ENCODE measurements around the gene CDK5RAP3.

Gene CDK5RAP3

GRCh38 chr17:48025904-48026501 lies 55.1 kb downstream of the CDK5RAP3 start:
- Histone ChIP-seq H2AFZ (ENCODE audit: low read depth, low read length) (peak overlapping the region; percentile 72), H3K27me3 (ENCODE audit: insufficient read depth, low read length, poor library complexity) (peaks cover 36% of the 10 kb centered on the region), H3K27ac (ENCODE audit: low read length) (no peak overlapping the region), H3K4me2 (ENCODE audit: insufficient read depth, low read length) (peak overlapping the region; percentile 91), H3K79me2 (ENCODE audit: insufficient read depth, low read length) (no peaks in the 10 kb centered on the region), H4K20me1 (ENCODE audit: insufficient read depth, low read length) (peaks cover 10% of the 10 kb centered on the region), H3K4me1 (ENCODE audit: insufficient read depth, low read length) (peaks cover 30% of the 10 kb centered on the region), H3K4me3 (ENCODE audit: low read depth in 1 of 2, low read length in 2 of 2) (peak overlapping the region in 1 of 2 experiments; percentile 58; a peak in 2 of 4 replicates), H3K9me3 (ENCODE audit: insufficient read depth, low read length, severe bottlenecking) (no peaks in the 10 kb centered on the region), H3K36me3 (ENCODE audit: insufficient read depth, low read length) (no peaks in the 10 kb centered on the region), H3K9ac (ENCODE audit: low read depth, low read length) (peak overlapping the region; percentile 39; the same call in 1 of the 2 replicates)
- no peak for DNase-seq
- no peak for TF ChIP-seq EZH2 (IDR thresholded peaks at IDR 0.05; ENCODE audit: borderline replicate concordance, low read depth, low read length, severe bottlenecking)
- no peak for TF ChIP-seq CTCF (IDR thresholded peaks at IDR 0.05; ENCODE audit: borderline replicate concordance, extremely low read depth, low read length, poor library complexity, severe bottlenecking)
- ATAC-seq (ENCODE audit: insufficient read depth, low read depth) = no peak

GRCh38 chr17:48026502-48027321 lies 55.8 kb downstream of the CDK5RAP3 start:
- Histone ChIP-seq H3K36me3 (ENCODE audit: insufficient read depth, low read length) (no peaks in the 10 kb centered on the region), H3K9ac (ENCODE audit: low read depth, low read length) (no peak overlapping the region), H3K9me3 (ENCODE audit: insufficient read depth, low read length, severe bottlenecking) (no peaks in the 10 kb centered on the region), H4K20me1 (ENCODE audit: insufficient read depth, low read length) (peaks cover 10% of the 10 kb centered on the region), H3K4me2 (ENCODE audit: insufficient read depth, low read length) (no peak overlapping the region), H3K27me3 (ENCODE audit: insufficient read depth, low read length, poor library complexity) (peaks cover 34% of the 10 kb centered on the region), H2AFZ (ENCODE audit: low read depth, low read length) (no peak overlapping the region), H3K79me2 (ENCODE audit: insufficient read depth, low read length) (no peaks in the 10 kb centered on the region), H3K27ac (ENCODE audit: low read length) (no peak overlapping the region), H3K4me3 (ENCODE audit: low read depth in 1 of 2, low read length in 2 of 2) (no peak overlapping the region), H3K4me1 (ENCODE audit: insufficient read depth, low read length) (peaks cover 30% of the 10 kb centered on the region)
- TF ChIP-seq EZH2 (IDR thresholded peaks at IDR 0.05; ENCODE audit: borderline replicate concordance, low read depth, low read length, severe bottlenecking) = no peak
- peak; percentile 92 for TF ChIP-seq CTCF (IDR thresholded peaks at IDR 0.05; ENCODE audit: borderline replicate concordance, extremely low read depth, low read length, poor library complexity, severe bottlenecking)
- ATAC-seq (ENCODE audit: insufficient read depth, low read depth) (peak; percentile 48), DNase-seq (peak; percentile 78)

GRCh38 chr17:48027322-48027981 lies 56.5 kb downstream of the CDK5RAP3 start:
- Histone ChIP-seq H2AFZ (ENCODE audit: low read depth, low read length) (no peak overlapping the region), H3K9me3 (ENCODE audit: insufficient read depth, low read length, severe bottlenecking) (no peaks in the 10 kb centered on the region), H3K27me3 (ENCODE audit: insufficient read depth, low read length, poor library complexity) (peaks cover 38% of the 10 kb centered on the region), H4K20me1 (ENCODE audit: insufficient read depth, low read length) (peaks cover 10% of the 10 kb centered on the region), H3K9ac (ENCODE audit: low read depth, low read length) (no peak overlapping the region), H3K79me2 (ENCODE audit: insufficient read depth, low read length) (no peaks in the 10 kb centered on the region), H3K27ac (ENCODE audit: low read length) (no peak overlapping the region), H3K4me3 (ENCODE audit: low read depth in 1 of 2, low read length in 2 of 2) (no peak overlapping the region), H3K36me3 (ENCODE audit: insufficient read depth, low read length) (no peaks in the 10 kb centered on the region), H3K4me1 (ENCODE audit: insufficient read depth, low read length) (peaks cover 30% of the 10 kb centered on the region), H3K4me2 (ENCODE audit: insufficient read depth, low read length) (no peak overlapping the region)
- DNase-seq (no peak), ATAC-seq (ENCODE audit: insufficient read depth, low read depth) (no peak)
- TF ChIP-seq CTCF (IDR thresholded peaks at IDR 0.05; ENCODE audit: borderline replicate concordance, extremely low read depth, low read length, poor library complexity, severe bottlenecking) (no peak), EZH2 (IDR thresholded peaks at IDR 0.05; ENCODE audit: borderline replicate concordance, low read depth, low read length, severe bottlenecking) (no peak)

All from DND-41 (cell line).